HepG2 (cell line): ENCODE data around the gene KCNT1. TPM values are rescaled to one million over a fixed set of nuclear protein-coding genes. Genes with fewer than 3 reads are reported as not detected.

ENCODE experiments used
- ATAC-seq: fragments of 200-7000 bp; cut with Tn5 transposase; 3 replicates; pipeline ENCODE4 v1.9.1; 2020; ENCODE audit warnings: mild to moderate bottlenecking, moderate library complexity
- BruUV-seq: library from RNA; stranded (reverse); fragments of 400-500 nt; replicated peaks from 2 replicates; lab custom pipeline; 2021; lab: Mats Ljungman, UMichigan
- CTCF ChIA-PET: fragments of 300-600 bp; formaldehyde crosslinking; extraction: SDS; loops from one replicate; lab custom pipeline; 2021; ENCODE audit warnings: low total read pairs, inconsistent platforms, low intra/inter-chr PET ratio; lab: Yijun Ruan, JAX
- POLR2A ChIA-PET: fragments of 350-600 bp; sonication (Branson Sonifier 250); formaldehyde crosslinking; loops from one replicate; lab custom pipeline; 2020; ENCODE audit warnings: antibody characterized with exemption, inconsistent platforms; lab: Yijun Ruan, JAX
- DNase-seq: peaks from one replicate; pipeline ENCODE4 v3.0.0-alpha.2; 2015; ENCODE audit warnings: low spot score
- FAIRE-seq: peaks from 3 replicates; lab custom pipeline; 2011; peaks lifted over from hg19 to GRCh38; lab: Jason Lieb, UNC
- H2AFZ ChIP-seq: one replicate; pipeline ENCODE4 v1.6.1; 2011; ENCODE audit warnings: low read length, inconsistent platforms
- H3K27ac ChIP-seq: fragments of 300-600 bp; 3 replicates; pipeline ENCODE4 v1.8.0; 2011; ENCODE audit warnings: mixed run types, mild to moderate bottlenecking, mixed read lengths, low read length, inconsistent platforms; ENCODE audit not compliant: insufficient read depth; ENCODE audit errors: extremely low read length
- H3K27me3 ChIP-seq, 2 experiments: fragments of 200-600 bp in 1 of 2; 2 replicates in 1 of 2; 3 replicates in 1 of 2; pipeline versions ENCODE4 v1.6.0 to v1.8.0; 2011; ENCODE audit warnings: low read length in 2 of 2, mild to moderate bottlenecking in 2 of 2, moderate library complexity in 2 of 2, inconsistent platforms in 1 of 2; ENCODE audit not compliant: insufficient read depth in 2 of 2, control insufficient read depth in 1 of 2
- H3K36me3 ChIP-seq, 2 experiments: fragments of 200-600 bp in 1 of 2; replicated peaks in 1 of 2; 2 replicates in 1 of 2; 3 replicates in 1 of 2; pipeline versions ENCODE4 v1.5.1 to v1.8.0; 2011; ENCODE audit warnings: low read length in 2 of 2, inconsistent platforms in 1 of 2; ENCODE audit not compliant: insufficient read depth in 2 of 2, control insufficient read depth in 1 of 2
- H3K4me1 ChIP-seq: 2 replicates; pipeline ENCODE4 v1.5.1; 2012; ENCODE audit warnings: low read length, inconsistent platforms; ENCODE audit not compliant: insufficient read depth
- H3K4me2 ChIP-seq: 2 replicates; pipeline ENCODE4 v1.6.0; 2011; ENCODE audit warnings: low read depth, low read length, inconsistent platforms
- H3K4me3 ChIP-seq, 3 experiments: fragments of 200-600 bp in 1 of 3; sonication (generic), shearing (Covaris generic) in 1 of 3; replicated peaks in 1 of 3; 2 replicates each; pipeline ENCODE4 v1.5.1; 2011 to 2016; ENCODE audit warnings: low read length in 3 of 3, inconsistent platforms in 2 of 3, low read depth in 2 of 3, mild to moderate bottlenecking in 2 of 3, control low read depth in 1 of 3, mixed read lengths in 1 of 3; ENCODE audit not compliant: insufficient read depth in 1 of 3
- H3K79me2 ChIP-seq: one replicate; pipeline ENCODE4 v1.6.1; 2011; ENCODE audit warnings: low read length, inconsistent platforms; ENCODE audit not compliant: insufficient read depth
- H3K9ac ChIP-seq: 2 replicates; pipeline ENCODE4 v1.6.0; 2011; ENCODE audit warnings: mild to moderate bottlenecking, low read depth, low read length, inconsistent platforms; ENCODE audit not compliant: insufficient read depth
- H3K9me3 ChIP-seq: 2 replicates; pipeline ENCODE4 v1.5.1; 2012; ENCODE audit warnings: mild to moderate bottlenecking, low read length
- H4K20me1 ChIP-seq: 2 replicates; pipeline ENCODE4 v1.6.0; 2011; ENCODE audit warnings: inconsistent platforms, mild to moderate bottlenecking, low read length, moderate library complexity; ENCODE audit not compliant: insufficient read depth
- FOXP1 ChIP-seq, 2 experiments: fragments of 450-650 bp in 1 of 2; IDR thresholded peaks; 2 replicates each; pipeline ENCODE4 v1.6.1; 2017 to 2018; ENCODE audit warnings: antibody characterized with exemption in 1 of 2
- MAFF ChIP-seq: IDR thresholded peaks from 2 replicates; pipeline ENCODE4 v1.6.1; 2011; ENCODE audit warnings: low read depth, low read length, improper control_type of control experiment
- PRMT3 ChIP-seq: sonication (generic); formaldehyde crosslinking; IDR thresholded peaks from 2 replicates; pipeline ENCODE4 v1.8.1; 2022; ENCODE audit warnings: low read depth, mild to moderate bottlenecking, moderate library complexity, missing genetic modification reagents, borderline replicate concordance
- RELA ChIP-seq: sonication (generic); formaldehyde crosslinking; IDR thresholded peaks from 2 replicates; pipeline ENCODE4 v1.4.0; 2020; ENCODE audit warnings: missing genetic modification reagents
- SIN3B ChIP-seq: fragments of 150-350 bp; IDR thresholded peaks from 2 replicates; pipeline ENCODE4 v1.6.1; 2014; ENCODE audit warnings: low read length
- ZKSCAN1 ChIP-seq: fragments of 150-350 bp; IDR thresholded peaks from 2 replicates; pipeline ENCODE4 v1.6.1; 2014; ENCODE audit warnings: low read length
- ZMYM4 ChIP-seq: sonication (generic); formaldehyde crosslinking; IDR thresholded peaks from 2 replicates; pipeline ENCODE4 v1.8.1; 2023; ENCODE audit warnings: mild to moderate bottlenecking, missing genetic modification reagents
- ZNF180 ChIP-seq: sonication (generic); formaldehyde crosslinking; IDR thresholded peaks from 2 replicates; pipeline ENCODE4 v1.4.0; 2020; ENCODE audit warnings: low read depth, missing genetic modification reagents, borderline replicate concordance
- ZNF441 ChIP-seq: sonication (generic); formaldehyde crosslinking; IDR thresholded peaks from 2 replicates; pipeline ENCODE4 v1.7.0; 2021; ENCODE audit warnings: missing genetic modification reagents, borderline replicate concordance
- ZNF501 ChIP-seq: sonication (generic); formaldehyde crosslinking; IDR thresholded peaks from 2 replicates; pipeline ENCODE4 v1.5.1; 2020; ENCODE audit warnings: mild to moderate bottlenecking, moderate library complexity, missing genetic modification reagents
- whole genome bisulfite sequencing: methylation state at CpG from one replicate; pipeline ENCODE4 v1.1.6; 2017; ENCODE audit warnings: low lambda C conversion rate; 5-methylcytosine and 5-hydroxymethylcytosine counted together
- in situ Hi-C: cut with HindIII; loops from 2 replicates; pipeline ENCODE4 v1.10.0; 2017; ENCODE audit warnings: low pct_unique_long_range_greater_than_20kb; ENCODE audit not compliant: extremely low pct_ligation_motif_present
- intact Hi-C: fragments of 100-400 bp; cut with micrococcal nuclease; formaldehyde crosslinking; loops from one replicate; pipeline ENCODE4 v1.10.0; 2022; ENCODE audit not compliant: unreplicated experiment
- polyA plus RNA-seq, 8 experiments: library from polyadenylated mRNA; depleted of rRNA in 3 of 8; stranded (reverse) in 7 of 8; unstranded in 1 of 8; fragments of >200 nt; fragmentation: Illumina TruSeq in 4 of 8; extraction: Trizol in 4 of 8; gene quantifications; 2 replicates each; pipeline versions ENCODE4 v1.2.1 to v1.2.3, GENCODE V29; 2011 to 2016; ENCODE audit warnings: low read depth in 4 of 8, missing spikeins in 1 of 8, mixed read lengths in 1 of 8; ENCODE audit not compliant: insufficient read depth in 1 of 8
- total RNA-seq, 5 experiments: library from RNA; depleted of rRNA; stranded (reverse); fragments of >200 nt; fragmentation: Illumina TruSeq; extraction: Trizol; gene quantifications; 2 replicates each; pipeline ENCODE4 v1.2.3, GENCODE V29; 2016; ENCODE audit warnings: low read depth in 1 of 5
- TF ChIP-seq, protein P1 (sequence below): IDR thresholded peaks from 2 replicates; pipeline ENCODE4 v1.6.1; 2016
- TF ChIP-seq, protein P2 (sequence below): sonication (generic); formaldehyde crosslinking; IDR thresholded peaks from 2 replicates; pipeline ENCODE4 v1.8.0; 2022; ENCODE audit warnings: missing genetic modification reagents, mild to moderate bottlenecking, borderline replicate concordance
- TF ChIP-seq, protein P3 (sequence below): sonication (generic); formaldehyde crosslinking; IDR thresholded peaks from 2 replicates; pipeline ENCODE4 v1.4.0; 2020; ENCODE audit warnings: missing genetic modification reagents

Gene KCNT1
- total and polyA plus RNA-seq, 2 of the 13 experiments (the other 11 are each of a cell fraction or from before 2014, with no cell fraction given), result not detected

DNA sequence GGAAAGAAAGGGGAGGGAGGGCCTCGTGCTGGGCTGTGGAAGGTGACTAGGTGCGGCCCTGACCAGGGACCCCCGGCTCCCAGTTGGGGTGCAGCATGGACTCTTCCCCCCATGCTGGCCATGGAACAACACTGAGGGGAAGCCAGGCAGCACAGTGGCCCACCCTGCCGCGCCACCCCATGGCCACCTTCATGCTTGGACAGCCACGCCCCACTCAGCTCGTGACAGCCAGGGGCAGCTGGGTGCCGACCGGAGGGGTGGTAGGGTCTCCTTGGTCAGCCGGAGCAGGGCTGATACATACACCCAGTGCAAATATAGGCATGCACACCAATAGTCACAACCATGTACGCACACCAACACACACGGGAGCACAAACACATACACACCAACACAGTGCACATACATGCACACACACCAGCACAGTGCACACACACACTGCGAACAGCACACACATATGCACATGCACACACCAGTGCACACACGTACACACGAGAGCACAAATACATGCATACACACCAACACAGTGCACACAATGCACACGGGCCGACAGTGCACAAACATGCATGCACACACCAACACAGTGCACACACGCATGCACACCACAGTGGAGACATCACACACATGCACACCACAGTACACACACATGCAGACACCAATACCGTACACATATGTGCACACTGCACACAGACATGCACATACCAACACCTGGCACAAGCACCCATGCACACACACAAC, 11.0 kb upstream of the KCNT1 start:
- in situ Hi-C loops (no loop called here), intact Hi-C loops (no loop called here)
- ChIA-PET POLR2A (no interaction called here), CTCF (no interaction called here)
- ATAC-seq (no peak), FAIRE-seq (no peak), DNase-seq (no peak)
- Histone ChIP-seq H4K20me1 (peaks cover 2% of the 10 kb centered on the region; the same call in 1 of the 2 replicates), H3K27ac (no peak overlapping the region), H3K9me3 (no peaks in the 10 kb centered on the region), H3K4me3 (no peak overlapping the region), H3K79me2 (no peaks in the 10 kb centered on the region), H3K27me3 (peaks cover 29 to 94% of the 10 kb centered on the region in 2 experiments), H3K36me3 (no peaks in the 10 kb centered on the region), H2AFZ (no peak overlapping the region), H3K4me1 (no peaks in the 10 kb centered on the region), H3K9ac (no peak overlapping the region), H3K4me2 (no peak overlapping the region)
- WGBS, result 12% methylated on average over 5 of the region's 19 CpGs
- TF ChIP-seq, protein P1, sequence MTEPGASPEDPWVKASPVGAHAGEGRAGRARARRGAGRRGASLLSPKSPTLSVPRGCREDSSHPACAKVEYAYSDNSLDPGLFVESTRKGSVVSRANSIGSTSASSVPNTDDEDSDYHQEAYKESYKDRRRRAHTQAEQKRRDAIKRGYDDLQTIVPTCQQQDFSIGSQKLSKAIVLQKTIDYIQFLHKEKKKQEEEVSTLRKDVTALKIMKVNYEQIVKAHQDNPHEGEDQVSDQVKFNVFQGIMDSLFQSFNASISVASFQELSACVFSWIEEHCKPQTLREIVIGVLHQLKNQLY (CRISPR knock-in tag), result no peak
- no peak for TF ChIP-seq SIN3B
- TF ChIP-seq, protein P2, sequence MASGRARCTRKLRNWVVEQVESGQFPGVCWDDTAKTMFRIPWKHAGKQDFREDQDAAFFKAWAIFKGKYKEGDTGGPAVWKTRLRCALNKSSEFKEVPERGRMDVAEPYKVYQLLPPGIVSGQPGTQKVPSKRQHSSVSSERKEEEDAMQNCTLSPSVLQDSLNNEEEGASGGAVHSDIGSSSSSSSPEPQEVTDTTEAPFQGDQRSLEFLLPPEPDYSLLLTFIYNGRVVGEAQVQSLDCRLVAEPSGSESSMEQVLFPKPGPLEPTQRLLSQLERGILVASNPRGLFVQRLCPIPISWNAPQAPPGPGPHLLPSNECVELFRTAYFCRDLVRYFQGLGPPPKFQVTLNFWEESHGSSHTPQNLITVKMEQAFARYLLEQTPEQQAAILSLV, result no peak
- no peak for TF ChIP-seq ZNF501
- TF ChIP-seq PRMT3 (CRISPR knock-in tag), result no peak
- no peak for TF ChIP-seq ZMYM4 (CRISPR knock-in tag)
- TF ChIP-seq RELA, result no peak
- no peak for TF ChIP-seq ZNF441 (CRISPR knock-in tag)
- no peak for TF ChIP-seq MAFF
- no peak for TF ChIP-seq FOXP1 (IDR thresholded peaks at IDR 0.05)
- no peak for TF ChIP-seq FOXP1 (CRISPR knock-in tag; IDR thresholded peaks at IDR 0.05)
- TF ChIP-seq ZKSCAN1, result no peak
- no peak for TF ChIP-seq ZNF180 (CRISPR knock-in tag)
- TF ChIP-seq, protein P3, sequence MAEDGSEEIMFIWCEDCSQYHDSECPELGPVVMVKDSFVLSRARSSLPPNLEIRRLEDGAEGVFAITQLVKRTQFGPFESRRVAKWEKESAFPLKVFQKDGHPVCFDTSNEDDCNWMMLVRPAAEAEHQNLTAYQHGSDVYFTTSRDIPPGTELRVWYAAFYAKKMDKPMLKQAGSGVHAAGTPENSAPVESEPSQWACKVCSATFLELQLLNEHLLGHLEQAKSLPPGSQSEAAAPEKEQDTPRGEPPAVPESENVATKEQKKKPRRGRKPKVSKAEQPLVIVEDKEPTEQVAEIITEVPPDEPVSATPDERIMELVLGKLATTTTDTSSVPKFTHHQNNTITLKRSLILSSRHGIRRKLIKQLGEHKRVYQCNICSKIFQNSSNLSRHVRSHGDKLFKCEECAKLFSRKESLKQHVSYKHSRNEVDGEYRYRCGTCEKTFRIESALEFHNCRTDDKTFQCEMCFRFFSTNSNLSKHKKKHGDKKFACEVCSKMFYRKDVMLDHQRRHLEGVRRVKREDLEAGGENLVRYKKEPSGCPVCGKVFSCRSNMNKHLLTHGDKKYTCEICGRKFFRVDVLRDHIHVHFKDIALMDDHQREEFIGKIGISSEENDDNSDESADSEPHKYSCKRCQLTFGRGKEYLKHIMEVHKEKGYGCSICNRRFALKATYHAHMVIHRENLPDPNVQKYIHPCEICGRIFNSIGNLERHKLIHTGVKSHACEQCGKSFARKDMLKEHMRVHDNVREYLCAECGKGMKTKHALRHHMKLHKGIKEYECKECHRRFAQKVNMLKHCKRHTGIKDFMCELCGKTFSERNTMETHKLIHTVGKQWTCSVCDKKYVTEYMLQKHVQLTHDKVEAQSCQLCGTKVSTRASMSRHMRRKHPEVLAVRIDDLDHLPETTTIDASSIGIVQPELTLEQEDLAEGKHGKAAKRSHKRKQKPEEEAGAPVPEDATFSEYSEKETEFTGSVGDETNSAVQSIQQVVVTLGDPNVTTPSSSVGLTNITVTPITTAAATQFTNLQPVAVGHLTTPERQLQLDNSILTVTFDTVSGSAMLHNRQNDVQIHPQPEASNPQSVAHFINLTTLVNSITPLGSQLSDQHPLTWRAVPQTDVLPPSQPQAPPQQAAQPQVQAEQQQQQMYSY (CRISPR knock-in tag), result no peak
- no TSS peak for BruUV-seq
